Right forelimb (tissue), 1 donor: ENCODE results near the gene UBL4A.

Experiments
- DNase-seq: peaks from one replicate; pipeline ENCODE4 v3.0.0-alpha.2; 2018

The UBL4A gene

DNA sequence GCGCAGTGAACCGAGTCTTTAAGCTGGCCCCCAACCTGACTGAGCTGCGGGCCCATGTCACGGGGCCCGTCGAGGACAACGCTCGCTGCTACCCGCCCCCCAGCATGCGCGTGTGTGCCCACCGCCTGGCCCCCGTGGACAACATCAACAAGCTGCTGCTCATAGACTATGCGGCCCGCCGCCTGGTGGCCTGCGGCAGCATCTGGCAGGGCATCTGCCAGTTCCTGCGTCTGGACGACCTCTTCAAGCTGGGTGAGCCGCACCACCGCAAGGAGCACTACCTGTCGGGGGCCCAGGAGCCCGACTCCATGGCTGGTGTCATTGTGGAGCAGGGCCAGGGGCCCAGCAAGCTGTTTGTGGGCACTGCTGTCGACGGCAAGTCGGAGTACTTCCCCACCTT is 26.1 kb downstream of the UBL4A start:
- DNase-seq: no peak

DNA sequence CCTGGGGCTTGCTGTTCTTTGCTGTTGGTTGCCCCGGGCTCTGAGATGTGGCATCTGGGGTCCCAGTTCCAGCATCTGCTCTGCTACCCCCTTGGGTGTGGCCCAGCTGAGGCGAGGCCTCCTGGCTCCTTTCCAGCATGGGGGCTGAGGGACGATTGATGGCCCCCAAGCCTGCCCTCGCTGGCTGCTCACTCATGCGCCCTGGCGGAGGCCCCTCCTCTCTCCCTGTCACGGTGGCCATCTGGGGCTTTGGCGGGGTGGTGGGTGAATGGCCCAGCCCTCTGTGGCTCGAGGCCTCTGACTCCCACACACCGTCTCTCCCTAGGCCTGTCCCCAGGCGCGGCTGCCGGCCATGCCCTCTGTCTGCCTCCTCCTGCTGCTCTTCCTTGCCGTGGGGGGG is 26.6 kb downstream of the UBL4A start:
- DNase-seq: no peak

DNA sequence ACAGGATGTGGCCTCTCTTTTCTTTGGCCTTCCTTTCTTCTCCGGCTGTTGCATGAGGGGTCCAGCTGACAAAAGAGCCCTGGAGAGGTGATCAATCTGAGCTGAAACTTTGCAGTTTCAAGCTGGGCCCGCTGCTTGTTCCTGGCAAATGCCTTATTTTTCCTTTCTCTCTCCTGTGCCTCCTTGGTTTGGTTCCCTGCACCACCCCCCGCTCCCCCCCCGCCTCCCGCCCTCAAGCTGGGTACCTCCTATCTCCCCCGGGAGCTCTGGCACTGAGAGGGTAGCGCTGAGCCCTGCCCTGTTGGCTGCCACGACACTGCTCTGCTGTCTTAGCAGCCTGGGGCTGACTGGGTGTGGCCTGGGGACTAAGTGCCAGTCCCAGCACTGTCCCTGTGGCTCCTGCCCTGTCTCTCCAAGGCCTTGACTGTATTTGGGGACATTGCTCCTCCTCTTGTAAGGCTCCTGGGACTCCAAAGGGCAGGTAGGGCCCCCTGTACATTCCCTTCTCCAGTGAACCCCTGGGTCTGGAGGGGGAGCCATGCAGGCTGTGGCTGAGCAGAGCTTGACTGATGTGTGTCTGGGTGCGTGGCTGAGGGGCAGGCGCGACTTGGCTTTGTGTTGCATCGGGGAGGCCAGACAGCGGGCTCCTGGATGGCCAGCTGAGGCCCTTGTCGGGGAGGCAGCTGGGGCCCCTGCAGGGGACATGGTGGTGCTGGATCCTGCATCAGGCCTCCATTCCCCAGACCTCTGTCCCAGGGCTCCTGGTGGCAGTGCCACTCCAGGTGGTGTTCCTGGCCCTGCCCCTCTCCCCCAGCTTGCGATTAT is 27.2 kb downstream of the UBL4A start:
- peak; percentile 54 for DNase-seq

DNA sequence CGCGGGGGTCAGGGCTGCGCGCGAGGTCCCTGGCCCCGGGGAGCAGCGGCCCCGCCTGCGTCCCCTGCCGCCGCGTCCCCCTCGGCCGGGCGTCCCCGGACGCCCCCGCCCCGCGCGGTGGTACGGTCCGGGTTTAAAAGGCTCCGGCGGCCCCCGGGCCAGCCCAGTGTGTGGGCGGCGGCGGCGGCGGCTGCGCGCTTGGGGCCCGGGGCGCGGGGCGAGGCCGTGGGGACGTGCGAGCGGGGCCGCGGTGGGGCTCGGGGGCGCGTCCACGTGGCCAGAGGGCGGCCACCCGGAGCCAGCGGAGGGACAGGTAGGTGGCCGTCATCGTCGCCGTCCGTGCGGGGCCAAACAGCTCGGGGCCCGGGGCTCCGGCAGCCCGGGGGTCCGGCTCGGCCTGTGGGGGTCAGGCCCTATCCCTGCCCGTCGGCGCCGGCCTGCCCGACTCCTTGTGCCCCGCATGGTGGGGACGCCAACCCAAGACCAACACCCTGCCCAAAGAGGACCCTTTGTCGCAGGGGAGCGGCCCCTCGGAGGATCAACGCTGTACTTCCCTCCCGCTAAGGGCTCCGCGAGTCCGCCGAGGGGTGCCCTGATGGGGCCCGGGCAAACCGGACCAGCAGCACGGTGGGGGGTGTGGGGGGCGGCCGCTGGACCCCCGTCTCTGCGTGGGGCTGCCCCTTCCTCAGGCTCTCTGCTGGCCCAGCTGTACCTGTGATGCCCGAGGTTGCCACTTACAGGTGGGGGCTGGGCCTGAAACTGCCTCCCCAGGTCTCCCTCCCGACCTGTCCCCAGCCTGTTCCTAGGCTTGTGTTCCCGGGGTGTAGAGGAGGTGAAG is 28.1 kb downstream of the UBL4A start, which contains the start of gene PLXNA3:
TSS of gene PLXNA3 (plus strand) at position 166 of the 838 bp plus-strand sequence. CDS start 1,903 bp downstream, outside the sequence.
- peak; percentile 68 for DNase-seq

DNA sequence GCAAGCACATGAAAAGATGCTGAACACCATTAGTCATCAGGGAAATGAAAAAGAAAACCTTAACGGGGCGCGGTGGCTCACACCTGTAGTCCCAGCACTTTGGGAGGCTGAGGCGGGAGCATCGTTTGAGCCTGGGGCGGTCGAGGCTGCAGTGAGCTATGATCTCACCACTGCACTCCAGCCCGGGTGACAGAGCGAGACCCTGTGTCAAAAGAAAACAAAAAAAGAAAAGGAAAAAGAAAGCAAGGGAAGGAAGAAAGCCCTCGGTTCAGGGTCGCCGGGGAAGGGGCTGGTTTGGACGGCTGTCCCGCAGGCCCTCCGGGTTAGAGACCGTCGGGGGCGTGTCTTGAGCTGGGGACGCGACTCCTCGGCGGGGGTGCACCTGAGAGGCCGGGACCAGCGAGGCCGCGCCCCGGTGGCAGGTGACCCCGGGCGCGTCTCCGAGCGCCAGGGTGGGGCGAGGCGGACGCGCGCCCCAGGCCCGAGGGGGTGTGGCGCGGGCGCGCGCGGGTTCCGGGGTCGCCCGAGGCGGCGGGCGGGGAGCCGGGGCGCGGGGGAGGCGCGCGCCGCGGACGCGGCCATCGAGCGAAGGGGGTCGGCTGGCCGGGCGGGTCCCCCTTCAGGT is 28.8 kb downstream of the UBL4A start:
- DNase-seq: peak; percentile 51

DNA sequence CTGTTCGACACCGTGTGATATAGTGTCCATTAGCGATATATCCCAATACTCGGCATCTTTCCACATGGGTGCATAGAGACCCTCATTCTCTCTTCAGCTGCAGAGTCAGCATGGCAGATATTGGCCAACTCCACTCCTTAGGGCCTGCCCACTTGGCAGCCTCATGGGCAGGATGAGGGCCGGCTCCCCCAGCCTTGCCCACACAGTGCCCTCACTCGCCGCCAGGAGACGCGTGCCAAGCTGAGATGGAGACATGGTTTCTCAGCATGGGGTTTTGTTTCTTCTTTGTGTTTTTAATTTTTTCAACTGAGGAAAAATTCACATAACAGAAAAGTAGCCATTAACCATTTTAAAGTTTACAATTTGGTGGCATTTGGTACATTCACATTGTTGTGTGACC is 33.6 kb downstream of the UBL4A start:
- no peak for DNase-seq

DNA sequence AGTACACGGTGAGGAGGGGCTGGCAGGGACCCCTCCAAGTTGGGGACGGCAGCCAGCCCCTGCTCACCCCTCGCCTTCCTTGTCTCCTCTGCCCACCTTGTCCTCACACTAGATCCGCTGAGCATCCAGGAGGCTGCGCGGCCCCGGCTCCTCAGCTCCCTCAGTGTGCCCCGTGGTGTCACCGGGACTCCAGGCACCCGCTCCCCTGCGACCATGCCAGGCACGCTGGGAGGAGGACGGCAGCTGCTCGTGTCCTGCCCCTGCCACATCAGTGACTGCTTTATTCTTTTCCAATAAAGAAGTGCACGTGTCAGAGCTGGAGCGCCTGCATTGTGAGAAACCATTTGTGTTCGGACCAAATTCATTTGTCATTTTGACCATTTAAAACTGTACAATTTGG is 36.1 kb downstream of the UBL4A start:
- DNase-seq: no peak

DNA sequence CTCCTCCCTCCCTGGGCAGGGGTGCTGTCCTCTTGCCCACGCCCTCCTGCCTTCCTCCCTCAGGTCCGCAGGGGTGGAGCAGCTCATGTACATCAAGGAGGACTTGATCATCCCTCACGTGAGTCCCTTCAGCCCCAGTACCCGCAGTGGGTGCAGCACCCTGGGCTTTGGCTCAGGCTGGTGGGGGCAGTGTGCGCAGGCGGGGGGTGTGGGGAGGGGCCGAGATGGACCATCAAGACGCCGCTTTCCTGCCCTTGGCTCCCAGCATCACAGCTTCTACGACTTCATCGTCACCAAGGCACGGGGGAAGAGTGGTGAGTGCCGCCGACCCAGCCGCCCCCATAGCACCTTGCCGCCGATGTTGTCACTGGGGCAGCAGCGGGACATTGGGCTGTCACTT is 36.8 kb downstream of the UBL4A start:
- no peak for DNase-seq

DNA sequence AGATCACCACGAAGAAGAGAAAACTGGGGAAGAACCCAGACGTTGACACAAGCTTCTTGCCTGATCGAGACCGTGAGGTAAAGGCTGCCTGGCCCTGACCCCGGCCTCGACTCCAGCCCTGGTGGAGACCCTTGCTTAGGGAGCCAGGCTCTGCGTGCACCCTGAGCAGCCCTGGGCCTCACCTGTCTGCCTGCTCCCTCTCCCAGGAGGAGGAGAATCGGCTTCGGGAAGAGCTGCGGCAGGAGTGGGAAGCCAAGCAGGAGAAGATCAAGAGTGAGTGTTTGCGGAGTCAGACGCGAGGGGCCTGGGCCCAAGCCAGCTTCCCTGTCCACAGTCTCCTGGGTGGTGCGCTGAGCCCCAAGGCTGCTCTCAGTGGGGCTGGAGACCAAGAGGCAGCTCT is 37.9 kb downstream of the UBL4A start:
- DNase-seq: no peak

DNA sequence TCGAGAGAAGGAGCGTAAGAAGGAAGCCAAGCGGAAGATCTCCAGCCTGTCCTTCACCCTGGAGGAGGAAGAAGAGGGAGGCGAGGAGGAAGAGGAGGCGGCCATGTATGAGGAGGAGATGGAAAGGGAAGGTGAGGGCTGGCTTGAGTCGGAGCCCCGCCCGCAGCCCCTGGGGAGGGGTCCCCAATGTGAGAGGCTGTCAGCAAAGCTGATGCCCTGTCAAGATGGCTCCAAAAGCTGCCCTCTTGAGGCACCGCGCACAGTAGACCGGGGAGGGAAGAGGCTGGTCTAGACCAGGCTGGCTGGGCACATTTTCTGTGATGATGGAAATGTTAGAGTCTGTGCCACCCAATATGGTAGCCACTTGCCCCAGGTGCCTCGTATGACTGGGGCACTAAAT is 40.0 kb downstream of the UBL4A start:
- DNase-seq: no peak

DNA sequence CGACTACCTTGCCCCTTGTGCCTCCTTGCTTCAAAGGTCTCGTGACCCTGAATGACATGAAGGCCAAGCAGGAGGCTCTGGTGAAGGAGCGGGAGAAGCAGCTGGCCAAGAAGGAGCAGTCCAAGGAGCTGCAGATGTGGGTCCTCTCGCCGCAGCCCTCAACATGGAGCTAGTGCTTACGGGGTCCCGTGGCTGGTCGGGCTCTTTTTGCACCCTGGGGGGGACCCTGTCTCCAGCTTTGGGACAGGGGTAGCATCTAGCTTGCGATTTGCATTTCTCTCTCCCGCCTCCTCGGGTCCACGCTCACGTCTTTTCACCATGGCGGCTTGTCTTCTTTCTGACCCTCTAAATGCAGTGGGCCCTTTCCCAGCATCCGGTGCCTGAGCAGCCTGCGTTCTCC is 40.6 kb downstream of the UBL4A start:
- DNase-seq: no peak

DNA sequence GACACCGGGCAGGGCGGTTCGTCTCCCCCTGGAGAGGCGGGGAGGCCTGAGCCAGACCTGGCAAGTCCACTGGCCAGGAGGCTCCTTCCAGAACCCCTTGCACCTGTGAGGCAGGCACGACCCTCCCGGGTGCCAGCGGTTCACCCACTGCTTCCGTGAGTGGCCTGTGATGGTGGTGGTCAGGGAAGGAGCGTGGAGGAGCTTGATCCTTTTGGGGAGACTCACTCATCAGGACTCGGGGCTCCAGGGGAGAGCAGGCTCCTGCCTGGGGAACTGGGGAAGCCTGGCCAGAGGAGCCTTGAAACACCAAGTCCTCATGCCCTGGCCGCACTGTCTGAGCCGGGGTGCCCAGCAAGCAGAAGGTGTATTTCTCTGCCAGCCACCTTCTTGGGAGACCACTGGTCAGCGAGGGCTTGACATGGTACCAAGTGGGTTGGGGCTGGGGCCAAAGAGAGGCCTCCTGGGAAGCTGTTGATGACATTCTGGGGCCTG is 41.6 kb downstream of the UBL4A start:
- DNase-seq: no peak

DNA sequence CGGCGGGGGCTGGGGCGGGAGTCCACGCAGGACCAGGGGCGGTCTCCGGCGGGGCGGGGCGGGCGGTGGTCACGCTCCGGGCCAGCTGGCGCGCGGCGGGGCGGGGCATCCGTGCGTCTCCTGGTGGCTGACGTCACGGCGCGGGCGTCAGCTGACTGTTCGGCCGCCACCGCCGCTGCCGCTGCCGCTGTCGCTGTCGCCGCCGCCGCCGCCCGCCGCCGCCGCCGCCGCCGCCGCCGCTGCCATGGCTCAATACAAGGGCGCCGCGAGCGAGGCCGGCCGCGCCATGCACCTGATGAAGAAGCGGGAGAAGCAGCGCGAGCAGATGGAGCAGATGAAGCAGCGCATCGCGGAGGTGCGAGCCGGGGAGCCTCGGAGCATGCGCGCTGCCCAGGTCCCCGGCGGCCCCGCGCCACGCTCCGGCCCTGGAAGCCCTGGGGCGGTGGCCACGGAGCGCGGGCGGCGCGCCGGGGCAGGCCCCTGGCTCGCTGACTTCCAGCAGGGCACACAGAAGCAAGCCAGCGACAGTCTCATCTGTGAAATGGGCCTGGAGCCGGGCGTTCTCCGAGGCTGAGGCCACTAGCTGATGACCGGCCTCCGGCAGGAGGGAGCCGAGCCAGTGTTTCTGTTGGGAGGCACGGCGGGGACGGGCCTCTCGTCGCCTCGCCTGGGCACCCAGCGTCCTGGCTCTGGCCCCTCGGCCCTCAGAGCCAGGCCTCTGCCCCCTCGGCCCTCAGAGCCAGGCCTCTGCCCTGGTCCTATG is 42.2 kb downstream of the UBL4A start, which contains the start of gene FAM50A:
TSS of gene FAM50A (plus strand) at position 150 of the 763 bp plus-strand sequence. CDS start at position 245, 95 bp downstream.
- DNase-seq: peak; percentile 81

DNA sequence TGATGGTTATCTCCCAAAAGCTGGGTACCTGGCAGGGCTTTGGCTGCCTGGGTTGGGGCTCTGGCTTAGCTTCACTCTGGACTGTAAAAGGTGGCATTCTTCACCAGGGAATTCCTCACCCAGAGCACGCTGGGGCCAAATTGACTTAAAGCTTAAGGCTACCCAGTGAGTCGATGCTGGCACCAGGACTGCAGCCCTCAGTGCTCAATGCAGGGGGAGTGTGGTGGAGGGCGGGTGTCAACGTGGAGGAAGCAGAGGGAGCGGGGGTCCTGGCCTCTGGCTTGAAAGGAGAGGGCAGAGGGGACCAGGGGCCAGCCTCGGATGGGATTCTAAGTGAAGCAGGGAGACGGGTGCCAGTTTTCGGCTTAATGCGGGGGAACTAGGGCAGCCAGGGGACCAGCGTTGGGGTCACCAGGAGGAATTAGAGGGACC is 42.9 kb downstream of the UBL4A start:
- no peak for DNase-seq

DNA sequence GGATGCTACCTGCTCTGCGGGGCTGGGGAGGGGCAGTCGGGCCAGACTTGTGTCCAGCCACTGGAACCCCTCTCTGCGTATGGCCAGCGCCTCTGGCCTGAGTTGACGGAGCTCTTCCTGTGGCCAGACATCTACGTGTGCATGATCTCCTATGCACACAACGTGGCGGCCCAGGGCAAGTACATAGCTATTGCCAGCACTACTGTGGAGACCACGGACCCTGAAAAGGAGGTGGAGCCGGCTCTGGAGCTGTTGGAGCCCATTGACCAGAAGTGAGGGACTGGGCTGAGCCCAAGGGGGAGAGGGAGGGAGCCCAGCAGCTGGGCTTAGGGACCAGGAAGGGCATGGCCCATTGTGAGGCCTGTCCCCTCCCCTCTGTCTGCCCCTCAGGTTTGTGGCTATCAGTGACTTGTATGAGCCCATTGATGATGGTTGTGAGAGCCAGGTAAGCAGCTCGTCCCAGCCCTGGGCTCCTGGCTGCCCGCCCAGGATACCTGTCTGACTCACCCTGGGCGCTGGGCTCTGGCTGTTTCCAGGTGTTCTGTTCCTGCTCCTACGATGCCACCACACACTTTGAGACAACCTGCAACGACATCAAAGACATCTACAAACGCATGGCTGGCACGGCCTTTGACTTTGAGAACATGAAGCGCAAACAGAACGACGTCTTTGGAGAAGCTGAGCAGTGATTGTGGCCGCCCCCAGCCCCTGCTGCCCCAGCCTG is 44.3 kb downstream of the UBL4A start:
- DNase-seq: no peak

DNA sequence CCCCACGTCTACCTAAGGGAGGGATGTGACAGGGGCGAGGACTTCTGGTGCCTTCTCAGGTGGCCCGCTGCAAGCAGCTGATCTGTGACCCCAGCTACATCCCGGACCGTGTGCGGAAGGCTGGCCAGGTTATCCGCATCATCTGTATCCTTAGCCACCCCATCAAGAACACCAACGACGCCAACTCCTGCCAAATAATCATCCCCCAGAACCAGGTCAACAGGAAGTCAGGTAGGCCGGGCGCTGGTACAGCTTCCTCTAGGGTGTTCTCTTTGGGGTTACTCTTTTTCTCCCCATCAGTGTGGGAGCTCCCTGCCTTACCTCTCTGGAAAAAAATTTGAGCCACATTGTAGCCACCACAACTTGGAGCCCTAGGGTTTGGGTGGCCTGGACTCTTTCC is 44.9 kb downstream of the UBL4A start:
- no peak for DNase-seq

DNA sequence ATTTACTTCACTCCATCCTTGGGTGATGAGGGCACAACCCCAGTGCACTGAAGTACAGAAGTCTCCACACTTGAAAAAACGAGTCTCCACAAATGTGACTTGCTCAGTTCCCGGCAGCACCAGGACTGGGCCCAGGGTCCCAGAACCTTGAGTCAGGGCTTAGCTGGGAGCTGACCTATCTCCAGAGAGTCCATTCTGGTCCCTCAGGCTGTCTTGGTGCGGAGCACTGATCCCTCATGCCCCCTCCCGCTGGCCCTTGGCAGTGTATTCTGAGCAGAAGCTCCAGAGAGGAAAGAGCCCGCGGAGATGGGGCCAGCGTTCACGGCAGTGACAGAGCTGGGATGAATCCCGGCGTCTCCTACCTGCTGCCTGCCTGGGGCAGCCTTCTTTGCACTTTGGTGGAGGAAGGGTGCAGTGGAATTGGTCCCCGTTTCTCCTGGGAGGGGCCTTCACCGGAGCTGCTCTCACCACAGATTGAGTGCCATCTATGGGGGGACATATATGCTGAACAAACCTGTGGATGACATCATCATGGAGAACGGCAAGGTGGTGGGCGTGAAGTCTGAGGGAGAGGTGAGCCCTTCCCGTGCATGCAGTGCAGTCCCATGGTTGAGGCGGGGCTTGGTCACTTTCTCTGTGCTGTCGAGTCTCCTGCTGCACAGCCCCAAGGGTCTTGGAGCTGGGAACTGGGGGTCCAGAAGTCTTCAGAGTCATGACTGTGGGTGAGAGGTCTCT is 45.6 kb downstream of the UBL4A start:
- DNase-seq: no peak

DNA sequence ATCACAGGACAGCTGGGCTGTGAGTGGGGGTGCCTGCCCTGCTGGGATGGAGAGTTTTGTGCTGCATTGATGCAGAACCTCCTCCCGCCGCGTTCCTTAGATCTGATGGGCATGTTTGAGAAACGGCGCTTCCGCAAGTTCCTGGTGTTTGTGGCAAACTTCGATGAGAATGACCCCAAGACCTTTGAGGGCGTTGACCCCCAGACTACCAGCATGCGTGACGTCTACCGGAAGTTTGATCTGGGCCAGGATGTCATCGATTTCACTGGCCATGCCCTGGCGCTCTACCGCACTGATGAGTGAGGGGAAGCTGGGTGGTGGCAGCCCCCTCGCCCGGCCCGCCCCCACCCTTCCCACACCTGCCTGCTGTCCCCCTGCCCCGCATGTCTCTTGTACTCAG is 46.6 kb downstream of the UBL4A start:
- DNase-seq: no peak

DNA sequence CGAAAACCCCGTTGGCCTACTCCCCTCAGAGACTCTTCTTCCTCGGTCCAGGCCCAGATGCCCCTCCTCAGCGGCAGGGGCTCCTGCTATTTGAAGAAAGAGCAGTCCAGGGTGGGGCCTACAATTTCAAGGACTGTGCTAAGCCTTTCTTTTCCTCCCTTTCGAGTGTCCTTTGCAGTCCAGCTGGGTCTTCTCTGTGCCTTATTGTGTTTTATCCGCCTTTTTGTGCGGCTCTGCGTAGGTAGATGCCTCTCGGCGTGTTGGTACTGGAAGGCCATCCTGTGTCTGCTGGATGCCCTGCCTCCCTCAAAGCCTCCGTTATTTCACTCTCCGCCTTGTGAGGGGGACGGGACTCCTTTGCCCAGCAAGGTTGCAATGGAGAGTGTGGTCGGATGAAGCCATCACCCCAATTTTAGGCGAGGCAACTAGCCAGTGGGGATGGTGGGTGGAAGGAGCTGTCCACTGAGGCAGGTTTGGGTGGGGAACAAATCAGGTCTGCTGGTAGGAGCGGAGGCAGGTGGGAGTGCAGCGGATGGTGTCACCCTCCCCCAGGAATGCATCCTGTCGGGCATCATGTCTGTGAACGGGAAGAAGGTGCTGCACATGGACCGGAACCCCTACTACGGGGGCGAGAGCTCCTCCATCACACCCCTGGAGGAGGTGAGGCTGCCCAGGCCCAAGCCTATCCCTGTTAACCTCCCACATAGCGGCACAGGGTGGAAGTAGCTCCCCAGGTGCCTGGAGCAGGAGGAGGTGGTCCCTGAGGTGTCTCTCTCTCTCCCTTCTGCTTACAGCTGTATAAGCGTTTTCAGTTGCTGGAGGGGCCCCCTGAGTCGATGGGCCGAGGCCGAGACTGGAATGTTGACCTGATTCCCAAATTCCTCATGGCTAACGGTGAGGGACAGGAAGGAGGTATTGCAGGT is 48.2 kb downstream of the UBL4A start:
- no peak for DNase-seq
